HepG2 (cell line): ENCODE measurements around the gene BLOC1S4. TPM values are rescaled to one million over a fixed set of nuclear protein-coding genes. Genes with fewer than 3 reads are reported as not detected.

ENCODE experiments used
- ARID4A ChIP-seq: sonication (generic); formaldehyde crosslinking; IDR thresholded peaks from 2 replicates; pipeline ENCODE4 v1.5.0; 2020; ENCODE audit warnings: mild to moderate bottlenecking, missing genetic modification reagents, borderline replicate concordance
- BCL6 ChIP-seq: IDR thresholded peaks from 2 replicates; pipeline ENCODE4 v1.6.1; 2016; ENCODE audit warnings: missing genetic modification reagents, missing compliant biosample characterization
- CEBPG ChIP-seq: IDR thresholded peaks from 2 replicates; pipeline ENCODE4 v1.6.1; 2016
- GPN1 ChIP-seq: sonication (generic); formaldehyde crosslinking; IDR thresholded peaks from 2 replicates; pipeline ENCODE4 v1.5.1; 2020; ENCODE audit warnings: missing genetic modification reagents, borderline replicate concordance
- HIVEP1 ChIP-seq: sonication (generic); formaldehyde crosslinking; IDR thresholded peaks from 2 replicates; pipeline ENCODE4 v1.4.0; 2020; ENCODE audit warnings: mild to moderate bottlenecking, missing genetic modification reagents
- KDM5B ChIP-seq: sonication (generic); formaldehyde crosslinking; IDR thresholded peaks from 2 replicates; pipeline ENCODE4 v1.4.0; 2020; ENCODE audit warnings: missing genetic modification reagents, mild to moderate bottlenecking, borderline replicate concordance
- KMT2A ChIP-seq: sonication (generic); formaldehyde crosslinking; IDR thresholded peaks from 2 replicates; pipeline ENCODE4 v1.4.0; 2020; ENCODE audit warnings: missing genetic modification reagents
- MYC ChIP-seq: sonication (generic); formaldehyde crosslinking; IDR thresholded peaks from 2 replicates; pipeline ENCODE4 v1.9.0; 2021; ENCODE audit warnings: missing genetic modification reagents, borderline replicate concordance
- NFIC ChIP-seq: IDR thresholded peaks from 2 replicates; pipeline ENCODE4 v1.6.1; 2012; ENCODE audit warnings: mild to moderate bottlenecking, low read length, inconsistent platforms
- PLSCR1 ChIP-seq: sonication (generic); formaldehyde crosslinking; IDR thresholded peaks from 2 replicates; pipeline ENCODE4 v1.5.0; 2020; ENCODE audit warnings: missing genetic modification reagents, mild to moderate bottlenecking, borderline replicate concordance
- SMAD3 ChIP-seq: sonication (generic); formaldehyde crosslinking; IDR thresholded peaks from 2 replicates; pipeline ENCODE4 v1.4.0; 2020; ENCODE audit warnings: missing genetic modification reagents
- SNAPC4 ChIP-seq: sonication (generic); formaldehyde crosslinking; IDR thresholded peaks from 2 replicates; pipeline ENCODE4 v1.4.0; 2020; ENCODE audit warnings: mild to moderate bottlenecking, missing genetic modification reagents
- ZEB1 ChIP-seq: IDR thresholded peaks from 2 replicates; pipeline ENCODE4 v1.6.1; 2012; ENCODE audit warnings: mild to moderate bottlenecking, low read depth, inconsistent platforms; ENCODE audit not compliant: insufficient replicate concordance
- ZNF225 ChIP-seq: sonication (generic); formaldehyde crosslinking; IDR thresholded peaks from 2 replicates; pipeline ENCODE4 v1.4.0; 2020; ENCODE audit warnings: mild to moderate bottlenecking, missing genetic modification reagents
- ZNF619 ChIP-seq: sonication (generic); formaldehyde crosslinking; IDR thresholded peaks from 2 replicates; pipeline ENCODE4 v1.4.0; 2020; ENCODE audit warnings: mild to moderate bottlenecking, missing genetic modification reagents
- ZNF788 ChIP-seq: sonication (generic); formaldehyde crosslinking; IDR thresholded peaks from 2 replicates; pipeline ENCODE4 v1.5.0; 2020; ENCODE audit warnings: mild to moderate bottlenecking, missing genetic modification reagents, borderline replicate concordance
- polyA plus RNA-seq, 8 experiments: library from polyadenylated mRNA; depleted of rRNA in 3 of 8; stranded (reverse) in 7 of 8; unstranded in 1 of 8; fragments of >200 nt; fragmentation: Illumina TruSeq in 4 of 8; extraction: Trizol in 4 of 8; gene quantifications; 2 replicates each; pipeline versions ENCODE4 v1.2.1 to v1.2.3, GENCODE V29; 2011 to 2016; ENCODE audit warnings: low read depth in 4 of 8, missing spikeins in 1 of 8, mixed read lengths in 1 of 8; ENCODE audit not compliant: insufficient read depth in 1 of 8
- total RNA-seq, 5 experiments: library from RNA; depleted of rRNA; stranded (reverse); fragments of >200 nt; fragmentation: Illumina TruSeq; extraction: Trizol; gene quantifications; 2 replicates each; pipeline ENCODE4 v1.2.3, GENCODE V29; 2016; ENCODE audit warnings: low read depth in 1 of 5
- TF ChIP-seq, protein P1 (sequence below): sonication (generic); formaldehyde crosslinking; IDR thresholded peaks from 2 replicates; pipeline ENCODE4 v1.5.0; 2020; ENCODE audit warnings: missing genetic modification reagents

The BLOC1S4 gene
- total and polyA plus RNA-seq, 2 of the 13 experiments (the other 11 are each of a cell fraction or from before 2014, with no cell fraction given) = 15.5 to 20.9 TPM

DNA sequence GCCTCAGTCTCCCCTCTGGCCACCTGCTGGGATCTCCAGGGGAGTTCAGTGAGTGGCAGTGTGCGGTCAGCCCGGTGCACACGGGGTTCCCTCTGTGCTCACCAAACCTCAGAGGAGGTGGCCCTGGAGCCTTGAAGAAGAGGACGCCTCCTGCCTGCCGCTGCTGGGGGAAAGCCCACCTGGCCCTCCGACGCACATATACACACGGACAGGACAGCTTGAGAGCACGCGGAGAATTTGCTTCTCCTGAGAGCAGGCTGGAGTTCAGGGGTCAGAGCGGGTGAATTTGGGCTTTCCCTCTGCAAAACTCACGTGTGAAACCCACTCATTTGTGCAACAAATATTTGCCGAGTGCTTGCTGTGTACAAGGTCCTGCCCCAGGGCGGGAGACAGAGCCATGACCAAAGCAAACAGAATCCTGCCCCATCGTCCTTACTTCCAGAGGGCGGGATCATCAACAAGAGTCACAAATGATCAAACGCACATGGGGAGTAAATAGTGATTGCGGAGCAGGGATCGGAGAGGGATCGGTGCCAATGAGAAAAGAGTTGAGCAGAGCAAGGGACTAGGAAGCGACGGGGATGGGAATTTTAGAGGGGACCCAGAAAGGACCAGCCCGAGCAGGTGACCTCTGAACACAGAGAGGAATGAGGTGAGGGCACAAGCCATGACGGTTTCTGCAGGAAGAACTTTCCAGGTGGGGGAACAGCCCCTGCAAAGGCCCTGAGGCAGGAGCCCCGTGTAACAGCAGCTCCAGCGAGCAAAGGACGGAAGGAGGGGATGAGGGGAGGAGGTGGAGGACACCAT lies 17.6 kb downstream of the BLOC1S4 start (continued):
- TF ChIP-seq ARID4A (CRISPR knock-in tag) (peak; percentile 76; the same call in 1 of the 2 replicates), PLSCR1 (CRISPR knock-in tag) (no peak), ZNF788 (CRISPR knock-in tag) (peak; percentile 57; the same call in 1 of the 2 replicates), KDM5B (CRISPR knock-in tag) (no peak; the same call in 1 of the 2 replicates), ZEB1 (no peak), SNAPC4 (CRISPR knock-in tag) (peak; percentile 76; the same call in 1 of the 2 replicates), ZNF619 (CRISPR knock-in tag) (peak; percentile 82; the same call in 1 of the 2 replicates), NFIC (peak; percentile 32; the same call in 1 of the 2 replicates), HIVEP1 (CRISPR knock-in tag) (peak; percentile 99), ZNF225 (CRISPR knock-in tag) (no peak; the same call in 1 of the 2 replicates), KMT2A (no peak), GPN1 (no peak), BCL6 (CRISPR knock-in tag) (peak; percentile 79), SMAD3 (peak; percentile 47; the same call in 1 of the 2 replicates), MYC (CRISPR knock-in tag) (peak; percentile 79), CEBPG (CRISPR knock-in tag) (peak; percentile 71)
- TF ChIP-seq, protein P1, sequence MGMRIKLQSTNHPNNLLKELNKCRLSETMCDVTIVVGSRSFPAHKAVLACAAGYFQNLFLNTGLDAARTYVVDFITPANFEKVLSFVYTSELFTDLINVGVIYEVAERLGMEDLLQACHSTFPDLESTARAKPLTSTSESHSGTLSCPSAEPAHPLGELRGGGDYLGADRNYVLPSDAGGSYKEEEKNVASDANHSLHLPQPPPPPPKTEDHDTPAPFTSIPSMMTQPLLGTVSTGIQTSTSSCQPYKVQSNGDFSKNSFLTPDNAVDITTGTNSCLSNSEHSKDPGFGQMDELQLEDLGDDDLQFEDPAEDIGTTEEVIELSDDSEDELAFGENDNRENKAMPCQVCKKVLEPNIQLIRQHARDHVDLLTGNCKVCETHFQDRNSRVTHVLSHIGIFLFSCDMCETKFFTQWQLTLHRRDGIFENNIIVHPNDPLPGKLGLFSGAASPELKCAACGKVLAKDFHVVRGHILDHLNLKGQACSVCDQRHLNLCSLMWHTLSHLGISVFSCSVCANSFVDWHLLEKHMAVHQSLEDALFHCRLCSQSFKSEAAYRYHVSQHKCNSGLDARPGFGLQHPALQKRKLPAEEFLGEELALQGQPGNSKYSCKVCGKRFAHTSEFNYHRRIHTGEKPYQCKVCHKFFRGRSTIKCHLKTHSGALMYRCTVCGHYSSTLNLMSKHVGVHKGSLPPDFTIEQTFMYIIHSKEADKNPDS = peak; percentile 38; the same call in 1 of the 2 replicates
